ENCODE results near the gene TMPRSS2.

GRCh38 chr21:41429925-41430491 lies 78.0 kb downstream of the TMPRSS2 start:
- TF ChIP-seq POLR2AphosphoS5 (IDR thresholded peaks at IDR 0.05; ENCODE audit: borderline replicate concordance, low read depth, low read length) (no peak), EZH2 (IDR thresholded peaks at IDR 0.05) (no peak), FOXP2 (optimal IDR thresholded peaks at IDR 0.05; ENCODE audit: control extremely low read depth, extremely low read length, insufficient read depth) (no peak)

All from SK-N-MC (cell line).